ENCODE measurements around the gene GPR55. TPM values are rescaled to one million over a fixed set of nuclear protein-coding genes. Genes with fewer than 3 reads are reported as not detected.

The GPR55 gene
- total RNA-seq, 1 experiment from 2014 or later = not detected

DNA sequence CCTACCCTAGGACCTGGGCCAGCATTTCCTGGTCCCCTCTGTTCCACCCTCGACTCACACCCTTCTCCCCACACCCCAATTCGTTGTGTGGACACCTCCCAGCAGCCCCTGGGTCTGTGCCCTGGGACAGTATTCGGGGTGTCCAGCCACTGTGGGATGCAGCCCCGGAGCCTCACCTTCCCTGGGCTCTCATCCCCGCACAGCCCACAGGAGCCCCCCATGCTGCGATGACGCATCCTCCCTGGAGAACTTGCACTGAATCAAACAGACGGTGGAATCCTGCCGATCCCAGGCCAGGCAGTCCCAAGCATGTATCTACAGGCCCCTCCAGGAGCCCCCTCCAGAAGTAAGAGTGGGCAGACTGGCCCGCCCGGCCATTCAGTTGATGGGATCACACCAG, 50.6 kb downstream of the GPR55 start:
- no peak for DNase-seq
- TF ChIP-seq, protein P1, sequence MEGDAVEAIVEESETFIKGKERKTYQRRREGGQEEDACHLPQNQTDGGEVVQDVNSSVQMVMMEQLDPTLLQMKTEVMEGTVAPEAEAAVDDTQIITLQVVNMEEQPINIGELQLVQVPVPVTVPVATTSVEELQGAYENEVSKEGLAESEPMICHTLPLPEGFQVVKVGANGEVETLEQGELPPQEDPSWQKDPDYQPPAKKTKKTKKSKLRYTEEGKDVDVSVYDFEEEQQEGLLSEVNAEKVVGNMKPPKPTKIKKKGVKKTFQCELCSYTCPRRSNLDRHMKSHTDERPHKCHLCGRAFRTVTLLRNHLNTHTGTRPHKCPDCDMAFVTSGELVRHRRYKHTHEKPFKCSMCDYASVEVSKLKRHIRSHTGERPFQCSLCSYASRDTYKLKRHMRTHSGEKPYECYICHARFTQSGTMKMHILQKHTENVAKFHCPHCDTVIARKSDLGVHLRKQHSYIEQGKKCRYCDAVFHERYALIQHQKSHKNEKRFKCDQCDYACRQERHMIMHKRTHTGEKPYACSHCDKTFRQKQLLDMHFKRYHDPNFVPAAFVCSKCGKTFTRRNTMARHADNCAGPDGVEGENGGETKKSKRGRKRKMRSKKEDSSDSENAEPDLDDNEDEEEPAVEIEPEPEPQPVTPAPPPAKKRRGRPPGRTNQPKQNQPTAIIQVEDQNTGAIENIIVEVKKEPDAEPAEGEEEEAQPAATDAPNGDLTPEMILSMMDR (conservative IDR thresholded peaks at IDR 0.05) = no peak
- H3K79me1 ChIP-seq (ENCODE audit: insufficient read depth, low read depth, low read length, poor library complexity, severe bottlenecking) = no peaks in the 10 kb centered on the region
- no peaks in the 10 kb centered on the region for H3K9me3 ChIP-seq (ENCODE audit: control insufficient read depth, low read depth, low read length)
- no peak overlapping the region for H3T11ph ChIP-seq (ENCODE audit: low read length)
- no peak overlapping the region for H2AFZ ChIP-seq (ENCODE audit: low read length)
- no peak overlapping the region for H4K8ac ChIP-seq (replicated peaks; ENCODE audit: insufficient read length, low read depth, low read length)
- Mint-ChIP-seq H3K9me3 (no peaks in the 10 kb centered on the region), H3K27ac (peak overlapping the region in 2 of 3 experiments; percentile 28 to 70; a peak in 3 of 7 replicates), H3K27me3 (ENCODE audit: low read depth) (no peaks in the 10 kb centered on the region), H3K4me1 (peaks cover 35 to 41% of the 10 kb centered on the region in 2 experiments), H3K4me3 (no peak overlapping the region; a peak in 1 of 5 replicates), H3K36me3 (ENCODE audit: insufficient read depth in 1 of 3, low read depth in 3 of 3) (peaks cover 47 to 69% (median 63%) of the 10 kb centered on the region in 3 experiments)
- no peak overlapping the region for H2AK5ac ChIP-seq (ENCODE audit: insufficient read length, low read length)
- H3K4ac ChIP-seq (ENCODE audit: low read depth, low read length) = no peak overlapping the region
- H2BK15ac ChIP-seq (ENCODE audit: low read depth, low read length) = no peak overlapping the region
- no peak overlapping the region for H3K14ac ChIP-seq (ENCODE audit: insufficient read depth, low read length)
- no peak overlapping the region for H3K18ac ChIP-seq (ENCODE audit: insufficient read length, low read depth, low read length)
- peaks cover 25% of the 10 kb centered on the region for H3K79me2 ChIP-seq (ENCODE audit: insufficient read depth, low read length)
- no peak overlapping the region for H3K27ac ChIP-seq (ENCODE audit: insufficient read length, low read depth, low read length)
- peaks cover 6% of the 10 kb centered on the region; the same call in 1 of the 2 replicates for H3K4me1 ChIP-seq (ENCODE audit: insufficient read depth, low read length)
- no peak overlapping the region for H2BK5ac ChIP-seq (ENCODE audit: insufficient read length, low read length)
- H4K5ac ChIP-seq (ENCODE audit: insufficient read length, low read depth, low read length) = no peak overlapping the region
- H3K23me2 ChIP-seq (ENCODE audit: insufficient read length, low read depth, low read length, poor library complexity, severe bottlenecking) = no peaks in the 10 kb centered on the region
- no peak overlapping the region for H3K23ac ChIP-seq (ENCODE audit: insufficient read length, low read depth, low read length)
- no peak overlapping the region for H3K56ac ChIP-seq (ENCODE audit: insufficient read length, low read depth, low read length)
- no peaks in the 10 kb centered on the region for H3K27me3 ChIP-seq (ENCODE audit: insufficient read depth, low read length)
- no peaks in the 10 kb centered on the region for H4K20me1 ChIP-seq (ENCODE audit: control insufficient read depth, insufficient read depth, insufficient read length)
- no peak overlapping the region for H2BK20ac ChIP-seq (ENCODE audit: low read depth, low read length, poor library complexity, severe bottlenecking)
- H4K91ac ChIP-seq (ENCODE audit: insufficient read length, low read depth, low read length) = no peak overlapping the region
- H3K4me2 ChIP-seq (ENCODE audit: insufficient read depth, insufficient read length, low read length) = no peak overlapping the region
- WGBS (ENCODE audit: extremely low coverage, insufficient read length, low lambda C conversion rate) = no CpG with 5 or more reads among the region's 11 CpGs
- no peak overlapping the region for H2BK120ac ChIP-seq (ENCODE audit: low read depth, low read length, poor library complexity, severe bottlenecking)
- no peak overlapping the region for H3K9ac ChIP-seq (ENCODE audit: extremely low read depth, insufficient read length, low read length)
- no peak overlapping the region for H2BK12ac ChIP-seq (ENCODE audit: insufficient read length, low read depth, low read length)
